Peyer's patch (tissue), 4 donors: ENCODE results near the gene SLC39A11.

Source experiments
- POLR2A ChIP-seq, 2 donors: fragments of 450-650 bp; IDR thresholded peaks; one replicate each; pipeline ENCODE4 v1.5.1; 2017; ENCODE audit warnings: antibody characterized with exemption in 2 of 2, mild to moderate bottlenecking in 2 of 2, moderate library complexity in 2 of 2
- TF ChIP-seq, protein P1 (sequence below), 6 experiments: fragments of 450-650 bp in 4 of 6; fragments of 200-600 bp in 2 of 6; sonication (generic) in 1 of 6; IDR thresholded peaks; one replicate each; pipeline ENCODE4 v1.5.1; 2017 to 2019; ENCODE audit warnings: antibody characterized with exemption in 6 of 6, mild to moderate bottlenecking in 3 of 6, moderate library complexity in 1 of 6

- TF ChIP-seq, protein P1, sequence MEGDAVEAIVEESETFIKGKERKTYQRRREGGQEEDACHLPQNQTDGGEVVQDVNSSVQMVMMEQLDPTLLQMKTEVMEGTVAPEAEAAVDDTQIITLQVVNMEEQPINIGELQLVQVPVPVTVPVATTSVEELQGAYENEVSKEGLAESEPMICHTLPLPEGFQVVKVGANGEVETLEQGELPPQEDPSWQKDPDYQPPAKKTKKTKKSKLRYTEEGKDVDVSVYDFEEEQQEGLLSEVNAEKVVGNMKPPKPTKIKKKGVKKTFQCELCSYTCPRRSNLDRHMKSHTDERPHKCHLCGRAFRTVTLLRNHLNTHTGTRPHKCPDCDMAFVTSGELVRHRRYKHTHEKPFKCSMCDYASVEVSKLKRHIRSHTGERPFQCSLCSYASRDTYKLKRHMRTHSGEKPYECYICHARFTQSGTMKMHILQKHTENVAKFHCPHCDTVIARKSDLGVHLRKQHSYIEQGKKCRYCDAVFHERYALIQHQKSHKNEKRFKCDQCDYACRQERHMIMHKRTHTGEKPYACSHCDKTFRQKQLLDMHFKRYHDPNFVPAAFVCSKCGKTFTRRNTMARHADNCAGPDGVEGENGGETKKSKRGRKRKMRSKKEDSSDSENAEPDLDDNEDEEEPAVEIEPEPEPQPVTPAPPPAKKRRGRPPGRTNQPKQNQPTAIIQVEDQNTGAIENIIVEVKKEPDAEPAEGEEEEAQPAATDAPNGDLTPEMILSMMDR (IDR thresholded peaks at IDR 0.05): no peak
- TF ChIP-seq POLR2A (IDR thresholded peaks at IDR 0.05): no peak
These were observed 4.4 kb upstream of the SLC39A11 start for GRCh38 chr17:73096866-73097265.
